GM12878 (cell line): ENCODE data around the gene CABLES1. TPM values are rescaled to one million over a fixed set of nuclear protein-coding genes. Genes with fewer than 3 reads are reported as not detected.

Source experiments
- ATAC-seq: fragments of 200-7000 bp; cut with Tn5 transposase; 3 replicates; pipeline ENCODE4 v1.9.1; 2020; ENCODE audit warnings: mild to moderate bottlenecking, moderate library complexity
- BruUV-seq: library from RNA; stranded (reverse); fragments of 400-500 nt; replicated peaks from 2 replicates; lab custom pipeline; 2021; lab: Mats Ljungman, UMichigan
- CTCF ChIA-PET: fragments of 300-600 bp; sonication (Branson Sonifier 250); formaldehyde crosslinking; extraction: SDS; loops from one replicate; lab custom pipeline; 2021; ENCODE audit warnings: inconsistent platforms; lab: Yijun Ruan, JAX
- POLR2A ChIA-PET: fragments of 350-600 bp; formaldehyde crosslinking; extraction: SDS; loops from one replicate; lab custom pipeline; 2021; ENCODE audit warnings: inconsistent platforms; lab: Charles Lee
- RAD21 ChIA-PET: fragments of 300-600 bp; sonication (Branson Sonifier 250); formaldehyde crosslinking; loops from one replicate; lab custom pipeline; 2023; ENCODE audit warnings: antibody characterized with exemption; ENCODE audit not compliant: unreplicated experiment; lab: Charles Lee
- SMC1A ChIA-PET: fragments of 300-600 bp; sonication (Branson Sonifier 250); formaldehyde crosslinking; loops from one replicate; lab custom pipeline; 2023; ENCODE audit not compliant: unreplicated experiment, uncharacterized antibody; lab: Charles Lee
- DNase-seq: peaks from one replicate; pipeline ENCODE4 v3.0.0-alpha.2; 2011; ENCODE audit warnings: low read depth, low spot score
- FAIRE-seq: peaks from 3 replicates; lab custom pipeline; 2011; peaks lifted over from hg19 to GRCh38; lab: Jason Lieb, UNC
- H2AFZ ChIP-seq: 2 replicates; pipeline ENCODE4 v1.6.0; 2011; ENCODE audit warnings: low read depth, low read length, control low read depth; ENCODE audit not compliant: control insufficient read depth
- H3K27ac ChIP-seq: 2 replicates; pipeline ENCODE4 v1.5.1; 2011; ENCODE audit warnings: control low read depth; ENCODE audit not compliant: control insufficient read depth, insufficient read depth
- H3K27me3 ChIP-seq, 2 experiments: replicated peaks in 1 of 2; 2 replicates each; pipeline versions ENCODE4 v1.6.0 to v1.6.1; 2011; ENCODE audit warnings: low read length in 1 of 2; ENCODE audit not compliant: control insufficient read depth in 2 of 2, insufficient read depth in 2 of 2
- H3K36me3 ChIP-seq, 2 experiments: 2 replicates each; pipeline ENCODE4 v1.5.1; 2011; ENCODE audit warnings: low read length in 1 of 2; ENCODE audit not compliant: control insufficient read depth in 2 of 2, insufficient read depth in 2 of 2
- H3K4me1 ChIP-seq: 2 replicates; pipeline ENCODE4 v1.6.1; 2011; ENCODE audit warnings: mild to moderate bottlenecking, low read length, moderate library complexity, mixed read lengths; ENCODE audit not compliant: control insufficient read depth, insufficient read depth
- H3K4me2 ChIP-seq: 2 replicates; pipeline ENCODE4 v1.6.0; 2011; ENCODE audit warnings: control low read depth; ENCODE audit not compliant: control insufficient read depth, insufficient read depth
- H3K4me3 ChIP-seq: fragments of 200-600 bp; sonication (generic); 2 replicates; pipeline ENCODE4 v1.5.1; 2016
- H3K79me2 ChIP-seq: 2 replicates; pipeline ENCODE4 v1.6.0; 2011; ENCODE audit warnings: low read length; ENCODE audit not compliant: control insufficient read depth, insufficient read depth
- H3K9ac ChIP-seq: 2 replicates; pipeline ENCODE4 v1.8.0; 2011; ENCODE audit warnings: low read length, control low read depth, mixed read lengths; ENCODE audit not compliant: control insufficient read depth, insufficient read depth
- H3K9me3 ChIP-seq: replicated peaks from 3 replicates; pipeline ENCODE4 v1.5.1; 2011; ENCODE audit warnings: mild to moderate bottlenecking, low read length; ENCODE audit not compliant: control insufficient read depth, insufficient read depth
- H4K20me1 ChIP-seq: 2 replicates; pipeline ENCODE4 v1.6.0; 2011; ENCODE audit not compliant: control insufficient read depth, insufficient read depth
- EED ChIP-seq: sonication (generic); IDR thresholded peaks from 2 replicates; pipeline ENCODE4 v1.6.1; 2016; ENCODE audit warnings: antibody characterized with exemption, low read depth
- EGR1 ChIP-seq, 2 experiments: IDR thresholded peaks; 1 replicate in 1 of 2; 2 replicates in 1 of 2; pipeline ENCODE4 v1.6.1; 2011 to 2012; ENCODE audit warnings: low read depth in 2 of 2, low read length in 2 of 2, borderline replicate concordance in 1 of 2, mild to moderate bottlenecking in 1 of 2, moderate library complexity in 1 of 2
- EP300 ChIP-seq, 2 experiments: fragments of 150-350 bp in 1 of 2; IDR thresholded peaks; 2 replicates each; pipeline ENCODE4 v1.6.1; 2011 to 2012; ENCODE audit warnings: low read depth in 2 of 2, low read length in 2 of 2, borderline replicate concordance in 1 of 2, improper control_type of control experiment in 1 of 2, inconsistent platforms in 1 of 2; ENCODE audit not compliant: control insufficient read depth in 1 of 2
- FOXM1 ChIP-seq: IDR thresholded peaks from 2 replicates; pipeline ENCODE4 v1.6.1; 2012; ENCODE audit warnings: low read depth, mild to moderate bottlenecking, inconsistent platforms, low read length, moderate library complexity
- HDAC6 ChIP-seq: fragments of 200-600 bp; sonication (generic); IDR thresholded peaks from one replicate; pipeline ENCODE4 v1.8.0; 2017; ENCODE audit warnings: antibody characterized with exemption; ENCODE audit not compliant: unreplicated experiment
- IRF4 ChIP-seq: IDR thresholded peaks from 2 replicates; pipeline ENCODE4 v1.6.1; 2011; ENCODE audit warnings: low read depth, low read length
- KLF5 ChIP-seq: fragments of 450-650 bp; IDR thresholded peaks from 2 replicates; pipeline ENCODE4 v1.6.1; 2014; ENCODE audit warnings: mild to moderate bottlenecking; ENCODE audit not compliant: partially characterized antibody
- MYB ChIP-seq: fragments of 150-350 bp; IDR thresholded peaks from 2 replicates; pipeline ENCODE4 v1.6.1; 2014; ENCODE audit warnings: mild to moderate bottlenecking, low read depth, low read length, borderline replicate concordance
- PML ChIP-seq: IDR thresholded peaks from 2 replicates; pipeline ENCODE4 v1.6.1; 2012; ENCODE audit warnings: low read length, inconsistent platforms
- SMC3 ChIP-seq: IDR thresholded peaks from 2 replicates; pipeline ENCODE4 v1.6.1; 2011; ENCODE audit warnings: low read length, improper control_type of control experiment, borderline replicate concordance
- STAT1 ChIP-seq: fragments of 450-650 bp; conservative IDR thresholded peaks from 2 replicates; pipeline ENCODE4 v1.6.1; 2014; ENCODE audit warnings: antibody characterized with exemption, mild to moderate bottlenecking
- TARDBP ChIP-seq: IDR thresholded peaks from 2 replicates; pipeline ENCODE4 v1.6.1; 2016; ENCODE audit warnings: borderline replicate concordance
- ZBED1 ChIP-seq: IDR thresholded peaks from 2 replicates; pipeline ENCODE4 v1.6.1; 2016; ENCODE audit warnings: borderline replicate concordance
- ZNF274 ChIP-seq: IDR thresholded peaks from one replicate; pipeline ENCODE4 v1.8.0; 2011; ENCODE audit not compliant: insufficient read length, insufficient read depth
- ZSCAN29 ChIP-seq: fragments of 450-650 bp; IDR thresholded peaks from 2 replicates; pipeline ENCODE4 v1.6.1; 2017; ENCODE audit warnings: mild to moderate bottlenecking, moderate library complexity
- WGBS: methylation state at CpG from one replicate; pipeline ENCODE4 v1.1.6; 2016; ENCODE audit warnings: low lambda C conversion rate; ENCODE audit not compliant: insufficient replicate concordance, insufficient coverage; ENCODE audit errors: missing lambda C conversion rate; 5-methylcytosine and 5-hydroxymethylcytosine counted together
- in situ Hi-C: fragments of 300-500 bp; cut with MboI; formaldehyde crosslinking; loops from 9 replicates; pipeline ENCODE4 v1.14.3; 2018; ENCODE audit warnings: mixed read lengths
- intact Hi-C: fragments of 100-400 bp; cut with micrococcal nuclease; formaldehyde crosslinking; loops from one replicate; pipeline ENCODE4 v1.14.2; 2022; ENCODE audit not compliant: unreplicated experiment
- polyA plus RNA-seq, 11 experiments: library from polyadenylated mRNA; depleted of rRNA in 4 of 11; unstranded in 6 of 11; stranded (reverse) in 5 of 11; fragments of >200 nt; fragmentation: Nextera tagmentation in 4 of 11; fragmentation: Illumina TruSeq in 1 of 11; extraction: Ambion mirVana in 4 of 11; extraction: Trizol in 1 of 11; gene quantifications; 1 replicate in 1 of 11; 2 replicates in 10 of 11; pipeline versions ENCODE4 v1.2.1 to v1.2.3, GENCODE V29; 2011 to 2016; ENCODE audit warnings: inconsistent platforms in 2 of 11, missing spikeins in 2 of 11, low read depth in 1 of 11
- total RNA-seq, 4 experiments: library from RNA; depleted of rRNA in 3 of 4; stranded (reverse); fragments of >200 nt in 3 of 4; fragmentation: Illumina TruSeq in 1 of 4; extraction: Trizol in 1 of 4; gene quantifications; 2 replicates each; pipeline versions ENCODE4 v1.2.1 to v1.2.3, GENCODE V29; 2013 to 2021
- TF ChIP-seq, protein P1 (sequence below): IDR thresholded peaks from 2 replicates; pipeline ENCODE4 v1.6.1; 2012; ENCODE audit warnings: low read depth, low read length, improper control_type of control experiment
- TF ChIP-seq, protein P2 (sequence below): fragments of 450-650 bp; IDR thresholded peaks from 2 replicates; pipeline ENCODE4 v1.6.1; 2017; ENCODE audit warnings: mild to moderate bottlenecking, low read depth, inconsistent platforms; ENCODE audit not compliant: poor library complexity, severe bottlenecking

CABLES1 gene
- total and polyA plus RNA-seq, 10 of the 15 experiments (the other 5 are each of a cell fraction or from before 2014, with no cell fraction given) = 2.9 to 27.2 (median 8.2) TPM

DNA sequence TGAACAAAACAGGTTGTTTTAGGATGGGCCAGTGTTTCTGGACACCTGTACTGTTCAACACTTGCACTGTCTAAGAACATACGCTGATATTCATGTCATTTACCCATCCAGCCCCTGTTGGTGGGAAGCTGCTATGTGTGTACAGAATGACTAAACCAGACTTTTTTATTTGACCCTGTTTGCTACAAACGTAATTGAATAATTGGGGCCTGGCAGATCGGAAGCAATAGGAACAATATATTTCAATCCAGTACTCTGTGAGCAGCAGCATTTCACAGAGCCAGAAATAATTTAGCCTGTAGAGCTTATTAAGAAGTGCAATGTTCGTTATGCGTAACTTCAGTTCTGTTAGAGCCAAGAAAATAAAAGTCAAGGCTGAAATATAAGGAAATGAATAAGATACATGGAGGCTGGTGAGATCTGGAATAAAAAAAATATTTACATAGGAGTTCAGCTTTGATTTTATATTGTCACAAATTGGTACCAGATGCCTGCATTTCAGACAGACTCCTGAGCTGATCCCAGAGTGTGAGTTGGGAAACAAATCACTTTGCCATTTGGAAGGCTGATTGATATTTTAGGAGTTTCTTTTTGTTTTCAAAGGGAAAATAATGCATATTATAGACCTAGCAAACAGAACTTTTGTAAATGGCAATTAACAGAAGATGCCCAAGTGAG lies 19.7 kb downstream of the CABLES1 start:
- ChIA-PET CTCF (interaction anchor here (1.2 kb wide), 1 partner anchor 10 kb away, joined by 3 read pairs; no protein-coding TSS in a partner anchor), RAD21 (no interaction called here), SMC1A (interaction anchor here (1.1 kb wide), 1 partner anchor 16 kb away, joined by 4 read pairs; no protein-coding TSS in a partner anchor), POLR2A (no interaction called here)
- BruUV-seq = no TSS peak
- H3K9ac ChIP-seq = no peak overlapping the region
- WGBS = 90% methylated on average over 5 of the region's 5 CpGs
- in situ Hi-C loops (no loop called here), intact Hi-C loops (no loop called here)
- no peak overlapping the region for H3K4me3 ChIP-seq
- no peaks in the 10 kb centered on the region for H3K9me3 ChIP-seq
- ATAC-seq (no peak; the same call in 2 of the 3 replicates), DNase-seq (no peak), FAIRE-seq (no peak)
- no peaks in the 10 kb centered on the region; a peak in 2 of 4 replicates for H3K36me3 ChIP-seq
- no peak overlapping the region for H3K27ac ChIP-seq
- no peak overlapping the region for H2AFZ ChIP-seq
- no peak overlapping the region for H3K4me2 ChIP-seq
- no peaks in the 10 kb centered on the region for H3K27me3 ChIP-seq
- TF ChIP-seq KLF5 (no peak), MYB (no peak), SMC3 (no peak), ZSCAN29 (no peak), IRF4 (no peak), EGR1 (IDR thresholded peaks at IDR 0.05; ENCODE audit: borderline replicate concordance in 1 of 2, low read depth in 2 of 2, low read length in 2 of 2) (no peak), EED (no peak), ZNF274 (no peak), EP300 (IDR thresholded peaks at IDR 0.05; ENCODE audit: borderline replicate concordance in 1 of 2, control insufficient read depth in 1 of 2, low read depth in 2 of 2, low read length in 2 of 2) (no peak), STAT1 (no peak), FOXM1 (no peak), HDAC6 (no peak), TARDBP (no peak), ZBED1 (no peak), PML (no peak)
- TF ChIP-seq, protein P1, sequence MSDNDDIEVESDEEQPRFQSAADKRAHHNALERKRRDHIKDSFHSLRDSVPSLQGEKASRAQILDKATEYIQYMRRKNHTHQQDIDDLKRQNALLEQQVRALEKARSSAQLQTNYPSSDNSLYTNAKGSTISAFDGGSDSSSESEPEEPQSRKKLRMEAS = no peak
- TF ChIP-seq, protein P2, sequence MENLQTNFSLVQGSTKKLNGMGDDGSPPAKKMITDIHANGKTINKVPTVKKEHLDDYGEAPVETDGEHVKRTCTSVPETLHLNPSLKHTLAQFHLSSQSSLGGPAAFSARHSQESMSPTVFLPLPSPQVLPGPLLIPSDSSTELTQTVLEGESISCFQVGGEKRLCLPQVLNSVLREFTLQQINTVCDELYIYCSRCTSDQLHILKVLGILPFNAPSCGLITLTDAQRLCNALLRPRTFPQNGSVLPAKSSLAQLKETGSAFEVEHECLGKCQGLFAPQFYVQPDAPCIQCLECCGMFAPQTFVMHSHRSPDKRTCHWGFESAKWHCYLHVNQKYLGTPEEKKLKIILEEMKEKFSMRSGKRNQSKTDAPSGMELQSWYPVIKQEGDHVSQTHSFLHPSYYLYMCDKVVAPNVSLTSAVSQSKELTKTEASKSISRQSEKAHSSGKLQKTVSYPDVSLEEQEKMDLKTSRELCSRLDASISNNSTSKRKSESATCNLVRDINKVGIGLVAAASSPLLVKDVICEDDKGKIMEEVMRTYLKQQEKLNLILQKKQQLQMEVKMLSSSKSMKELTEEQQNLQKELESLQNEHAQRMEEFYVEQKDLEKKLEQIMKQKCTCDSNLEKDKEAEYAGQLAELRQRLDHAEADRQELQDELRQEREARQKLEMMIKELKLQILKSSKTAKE = no peak
- no peaks in the 10 kb centered on the region for H4K20me1 ChIP-seq
- peaks cover 35% of the 10 kb centered on the region for H3K79me2 ChIP-seq
- no peaks in the 10 kb centered on the region for H3K4me1 ChIP-seq
